Activated CD8-positive, alpha-beta T cell treated with anti-CD3 and anti-CD28 coated beads, Interleukin-2, amount 10 ng/mL, durations not matched to agents 7 days and 5 days (primary cell): Measurements from ENCODE around the gene SSR2. TPM values are rescaled to one million over a fixed set of nuclear protein-coding genes. Genes with fewer than 3 reads are reported as not detected.
A peak's percentile ranks its signal among the peaks of the same experiment; 100 is the strongest.

Experiments
- ATAC-seq: fragments of 150-1000 bp; cut with Tn5 transposase; one replicate; pipeline ENCODE4 v1.10.0; 2021; ENCODE audit warnings: moderate library complexity
- CTCF ChIA-PET: fragments of 350-600 bp; sonication (Branson Sonifier 250); formaldehyde crosslinking; loops from one replicate; lab custom pipeline; 2021; ENCODE audit warnings: antibody characterized with exemption; lab: Charles Lee
- POLR2A ChIA-PET: fragments of 350-600 bp; sonication (Branson Sonifier 250); formaldehyde crosslinking; loops from one replicate; lab custom pipeline; 2021; ENCODE audit warnings: antibody characterized with exemption; lab: Charles Lee
- DNase-seq: peaks from one replicate; pipeline ENCODE4 v3.0.0-alpha.2; 2020
- H3K27ac Mint-ChIP-seq: one replicate; pipeline ENCODE4 v1.8.0; 2021; ENCODE audit warnings: mild to moderate bottlenecking, mixed read lengths
- H3K27me3 Mint-ChIP-seq: one replicate; pipeline ENCODE4 v1.8.0; 2021; ENCODE audit warnings: low read depth, mixed read lengths
- H3K36me3 Mint-ChIP-seq: one replicate; pipeline ENCODE4 v1.8.0; 2021; ENCODE audit warnings: low read depth, mixed read lengths
- H3K4me1 Mint-ChIP-seq: one replicate; pipeline ENCODE4 v1.8.0; 2021; ENCODE audit warnings: low read depth, mixed read lengths
- H3K4me3 Mint-ChIP-seq: one replicate; pipeline ENCODE4 v1.8.0; 2021; ENCODE audit warnings: mild to moderate bottlenecking, mixed read lengths
- H3K9me3 Mint-ChIP-seq: one replicate; pipeline ENCODE4 v1.8.0; 2022; ENCODE audit warnings: mixed read lengths; ENCODE audit not compliant: insufficient read depth
- total RNA-seq, 2 experiments: library from RNA; stranded (reverse); gene quantifications; one replicate each; pipeline ENCODE4 v1.2.3, GENCODE V29; 2021

The SSR2 gene
- total RNA-seq, 2 experiments from 2014 or later = 216 to 233 TPM

- peaks cover 93% of the 10 kb centered on the region for H3K4me1 Mint-ChIP-seq
- H3K4me3 Mint-ChIP-seq = no peak overlapping the region
- no peaks in the 10 kb centered on the region for H3K27me3 Mint-ChIP-seq
- no peak for ATAC-seq
- peak overlapping the region; percentile 96 for H3K27ac Mint-ChIP-seq
- no peak for DNase-seq
- peaks cover 78% of the 10 kb centered on the region for H3K36me3 Mint-ChIP-seq
- H3K9me3 Mint-ChIP-seq = no peaks in the 10 kb centered on the region
- POLR2A ChIA-PET = interaction anchor here (1.0 to 4.4 kb wide), 3 partner anchors 9 to 35 kb away, joined by 3 to 28 read pairs (median 4); partner anchors contain the start of genes ARHGEF2 and KHDC4
- CTCF ChIA-PET = interaction anchor here (1.3 to 5.7 kb wide), 4 partner anchors 9 to 38 kb away, joined by 3 to 26 read pairs (median 6); partner anchors contain the start of gene ARHGEF2
These were observed 51.4 kb downstream of the SSR2 start for GRCh38 chr1:155969377-155969791.

GRCh38 chr1:155968670-155969069 is 52.1 kb downstream of the SSR2 start:
- CTCF ChIA-PET = interaction anchor here (1.1 to 5.7 kb wide), 4 partner anchors 10 to 53 kb away, joined by 3 to 33 read pairs (median 14); partner anchors contain the start of gene ARHGEF2
- DNase-seq (no peak), ATAC-seq (no peak)
- Mint-ChIP-seq H3K27ac (peak overlapping the region; percentile 96), H3K4me3 (no peak overlapping the region), H3K36me3 (peaks cover 77% of the 10 kb centered on the region), H3K9me3 (no peaks in the 10 kb centered on the region), H3K27me3 (no peaks in the 10 kb centered on the region), H3K4me1 (peaks cover 90% of the 10 kb centered on the region)
- POLR2A ChIA-PET = interaction anchor here (1.3 to 4.4 kb wide), 2 partner anchors 9 to 13 kb away, joined by 3 to 28 read pairs; partner anchors contain the start of gene ARHGEF2

- no peak for ATAC-seq
- CTCF ChIA-PET = interaction anchor here (0.9 to 5.7 kb wide), 7 partner anchors 9 to 98 kb away, joined by 3 to 33 read pairs (median 9); partner anchors contain the start of gene ARHGEF2
- peaks cover 73% of the 10 kb centered on the region for H3K36me3 Mint-ChIP-seq
These were observed 52.7 kb downstream of the SSR2 start for GRCh38 chr1:155968051-155968400.

GRCh38 chr1:155967341-155968050 is 53.3 kb downstream of the SSR2 start:
- peaks cover 84% of the 10 kb centered on the region for H3K4me1 Mint-ChIP-seq
- CTCF ChIA-PET = interaction anchor here (0.9 to 5.7 kb wide), 9 partner anchors 10 to 162 kb away, joined by 3 to 33 read pairs (median 7); partner anchors contain the start of gene ARHGEF2
- ATAC-seq (peak; percentile 43), DNase-seq (peak; percentile 50)
- POLR2A ChIA-PET = interaction anchor here (0.6 to 4.4 kb wide), 5 partner anchors 10 to 258 kb away, joined by 3 to 28 read pairs (median 6); partner anchors contain the start of genes ARHGEF2 and KHDC4
- no peaks in the 10 kb centered on the region for H3K9me3 Mint-ChIP-seq
- peak overlapping the region; percentile 59 for H3K4me3 Mint-ChIP-seq
- H3K27ac Mint-ChIP-seq = peak overlapping the region; percentile 96
- H3K36me3 Mint-ChIP-seq = peaks cover 73% of the 10 kb centered on the region
- no peaks in the 10 kb centered on the region for H3K27me3 Mint-ChIP-seq

More at GRCh38 chr1:155968051-155968400, 52.7 kb downstream of the SSR2 start:
- no peak for DNase-seq
- Mint-ChIP-seq H3K4me1 (peaks cover 84% of the 10 kb centered on the region), H3K27ac (peak overlapping the region; percentile 96), H3K9me3 (no peaks in the 10 kb centered on the region), H3K4me3 (peak overlapping the region; percentile 59), H3K27me3 (no peaks in the 10 kb centered on the region)
- POLR2A ChIA-PET = interaction anchor here (1.2 to 4.4 kb wide), 4 partner anchors 10 to 33 kb away, joined by 4 to 28 read pairs (median 7); partner anchors contain the start of genes ARHGEF2 and KHDC4

- Mint-ChIP-seq H3K4me3 (no peak overlapping the region), H3K36me3 (peaks cover 74% of the 10 kb centered on the region)
- POLR2A ChIA-PET = interaction anchor here (1.3 to 4.4 kb wide), 3 partner anchors 11 to 32 kb away, joined by 6 to 28 read pairs (median 8); partner anchors contain the start of genes ARHGEF2 and KHDC4
These were observed 54.0 kb downstream of the SSR2 start for GRCh38 chr1:155966750-155967149.

GRCh38 chr1:155966135-155966534 is 54.6 kb downstream of the SSR2 start:
- Mint-ChIP-seq H3K36me3 (peaks cover 78% of the 10 kb centered on the region), H3K27me3 (no peaks in the 10 kb centered on the region), H3K9me3 (no peaks in the 10 kb centered on the region), H3K27ac (peak overlapping the region; percentile 86), H3K4me3 (no peak overlapping the region), H3K4me1 (peaks cover 82% of the 10 kb centered on the region)
- ATAC-seq = no peak
- CTCF ChIA-PET = interaction anchor here (0.8 to 5.7 kb wide), 10 partner anchors 11 to 100 kb away, joined by 3 to 33 read pairs (median 6); no protein-coding TSS in a partner anchor
- POLR2A ChIA-PET = interaction anchor here (4.4 kb wide), 1 partner anchor 12 kb away, joined by 28 read pairs; the partner anchor contains the start of gene ARHGEF2
- DNase-seq = no peak

More at GRCh38 chr1:155966750-155967149, 54.0 kb downstream of the SSR2 start:
- no peaks in the 10 kb centered on the region for H3K9me3 Mint-ChIP-seq
- H3K27ac Mint-ChIP-seq = peak overlapping the region; percentile 86
- DNase-seq = no peak
- CTCF ChIA-PET = interaction anchor here (0.9 to 5.7 kb wide), 8 partner anchors 10 to 163 kb away, joined by 3 to 33 read pairs (median 8); no protein-coding TSS in a partner anchor
- peaks cover 84% of the 10 kb centered on the region for H3K4me1 Mint-ChIP-seq
- ATAC-seq = peak; percentile 24
- H3K27me3 Mint-ChIP-seq = no peaks in the 10 kb centered on the region

GRCh38 chr1:155964193-155964592 is 56.6 kb downstream of the SSR2 start:
- Mint-ChIP-seq H3K27ac (peak overlapping the region; percentile 62), H3K4me1 (peaks cover 70% of the 10 kb centered on the region), H3K27me3 (no peaks in the 10 kb centered on the region), H3K36me3 (peaks cover 78% of the 10 kb centered on the region), H3K9me3 (no peaks in the 10 kb centered on the region), H3K4me3 (no peak overlapping the region)
- ATAC-seq (no peak), DNase-seq (no peak)
- POLR2A ChIA-PET = no interaction called here
- CTCF ChIA-PET = interaction anchor here (4.9 kb wide), 1 partner anchor 25 kb away, joined by 33 read pairs; no protein-coding TSS in a partner anchor

- H3K27ac Mint-ChIP-seq = peak overlapping the region; percentile 30
- peaks cover 73% of the 10 kb centered on the region for H3K36me3 Mint-ChIP-seq
- no peak overlapping the region for H3K4me3 Mint-ChIP-seq
- H3K9me3 Mint-ChIP-seq = no peaks in the 10 kb centered on the region
- peaks cover 55% of the 10 kb centered on the region for H3K4me1 Mint-ChIP-seq
- ChIA-PET POLR2A (interaction anchor here (0.8 to 1.2 kb wide), 3 partner anchors 14 to 39 kb away, joined by 3 to 5 read pairs (median 5); no protein-coding TSS in a partner anchor), CTCF (interaction anchor here (0.6 to 1.0 kb wide), 3 partner anchors 27 to 540 kb away, joined by 3 read pairs; partner anchors contain the start of gene KHDC4)
- no peaks in the 10 kb centered on the region for H3K27me3 Mint-ChIP-seq
- ATAC-seq (no peak), DNase-seq (no peak)
These were observed 58.0 kb downstream of the SSR2 start for GRCh38 chr1:155962599-155963211.

- peak; percentile 34 for ATAC-seq
- no peak for DNase-seq
- H3K36me3 Mint-ChIP-seq = peaks cover 74% of the 10 kb centered on the region
- ChIA-PET POLR2A (interaction anchor here (1.2 kb wide), 1 partner anchor 15 kb away, joined by 5 read pairs; no protein-coding TSS in a partner anchor), CTCF (interaction anchor here (1.4 kb wide), 1 partner anchor 28 kb away, joined by 3 read pairs; the partner anchor contains the start of gene KHDC4)
- no peak overlapping the region for H3K4me3 Mint-ChIP-seq
- H3K9me3 Mint-ChIP-seq = no peaks in the 10 kb centered on the region
- peak overlapping the region; percentile 66 for H3K27ac Mint-ChIP-seq
- no peaks in the 10 kb centered on the region for H3K27me3 Mint-ChIP-seq
- peaks cover 47% of the 10 kb centered on the region for H3K4me1 Mint-ChIP-seq
These were observed 58.8 kb downstream of the SSR2 start for GRCh38 chr1:155961937-155962336.

GRCh38 chr1:155960081-155960745 is 60.5 kb downstream of the SSR2 start:
- no peaks in the 10 kb centered on the region for H3K27me3 Mint-ChIP-seq
- H3K4me1 Mint-ChIP-seq = peaks cover 31% of the 10 kb centered on the region
- H3K27ac Mint-ChIP-seq = peak overlapping the region; percentile 10
- POLR2A ChIA-PET = interaction anchor here (0.7 kb wide), 1 partner anchor 16 kb away, joined by 3 read pairs; no protein-coding TSS in a partner anchor
- no peaks in the 10 kb centered on the region for H3K9me3 Mint-ChIP-seq
- no peak overlapping the region for H3K4me3 Mint-ChIP-seq
- H3K36me3 Mint-ChIP-seq = peaks cover 67% of the 10 kb centered on the region
- CTCF ChIA-PET = interaction anchor here (0.9 to 1.4 kb wide), 2 partner anchors 16 to 29 kb away, joined by 3 to 5 read pairs; no protein-coding TSS in a partner anchor
- ATAC-seq (no peak), DNase-seq (no peak)
